M059J (cell line): Measurements from ENCODE around the gene CD52. TPM values are rescaled to one million over a fixed set of nuclear protein-coding genes. Genes with fewer than 3 reads are reported as not detected.
A peak's percentile ranks its signal among the peaks of the same experiment; 100 is the strongest.
"Not testable (repeated sequence)": the region's sequence is repeated elsewhere in the genome, so short reads cannot be mapped to it uniquely, and the experiment has no call there.

Experiments used
- DNase-seq: peaks from one replicate; pipeline ENCODE4 v3.0.0-alpha.2; 2012; ENCODE audit warnings: low read depth
- total RNA-seq: library from RNA; depleted of rRNA; stranded (reverse); fragments of >200 nt; shearing (Covaris generic); gene quantifications from 2 replicates; pipeline ENCODE4 v1.2.3, GENCODE V29; 2014

The CD52 gene
- total RNA-seq, 1 experiment from 2014 or later = not detected

DNA sequence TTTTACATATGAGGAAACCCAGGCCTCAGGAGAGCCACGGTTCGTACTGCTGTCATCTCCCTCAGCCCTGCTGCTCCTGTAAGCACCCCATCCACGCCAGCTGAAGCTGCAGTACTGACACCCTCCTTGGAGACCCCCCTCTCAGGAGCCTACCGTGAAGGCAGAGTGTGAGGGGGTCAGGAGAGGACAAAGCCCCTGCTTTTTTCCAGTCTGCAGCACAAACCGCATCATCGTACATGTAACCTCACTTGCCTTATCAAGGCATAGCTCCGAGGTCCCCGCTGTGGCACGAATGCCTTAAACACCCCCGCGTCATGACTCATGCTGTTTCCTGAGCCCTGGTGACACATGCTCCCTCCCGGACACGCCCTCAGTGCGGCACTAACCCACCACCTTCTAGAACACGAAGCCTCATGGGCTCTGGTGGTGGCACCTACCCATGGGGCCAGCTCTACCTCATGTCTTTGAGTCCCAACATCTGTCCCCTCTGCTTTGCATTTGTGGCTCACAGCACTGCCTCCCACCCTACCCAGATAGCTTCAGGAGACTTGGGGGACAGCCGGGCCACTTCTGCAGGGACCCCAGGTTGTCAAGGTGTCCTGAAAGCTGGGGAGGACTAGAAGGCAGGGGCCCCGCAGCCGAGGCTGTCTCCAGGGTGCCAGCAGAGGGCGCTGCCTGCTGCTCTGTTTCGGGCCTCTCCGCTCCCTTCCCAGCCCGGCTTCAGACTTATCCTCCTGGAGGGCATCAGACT, 33.0 kb upstream of the CD52 start:
- peak; percentile 99 for DNase-seq

GRCh38 chr1:26285366-26286063, 32.2 kb upstream of the CD52 start:
- DNase-seq = peak; percentile 33

DNA sequence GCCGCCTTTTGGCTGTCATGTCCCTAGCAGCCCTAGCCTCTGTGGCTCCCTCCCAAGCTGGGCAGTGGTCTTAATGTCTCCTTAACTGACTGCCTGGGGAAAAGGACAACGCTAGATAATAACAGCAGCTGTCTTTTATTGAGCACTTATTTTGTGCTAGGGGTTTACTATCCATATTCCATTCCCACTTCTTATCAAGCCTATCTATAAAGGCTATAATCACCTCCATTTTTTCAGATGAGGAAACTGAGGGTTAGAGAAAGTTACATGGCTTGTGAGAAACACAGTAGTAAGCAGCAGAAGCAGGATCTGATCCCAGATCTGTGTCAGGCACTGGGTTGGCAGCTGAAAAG, 31.7 kb upstream of the CD52 start:
- no peak for DNase-seq

DNA sequence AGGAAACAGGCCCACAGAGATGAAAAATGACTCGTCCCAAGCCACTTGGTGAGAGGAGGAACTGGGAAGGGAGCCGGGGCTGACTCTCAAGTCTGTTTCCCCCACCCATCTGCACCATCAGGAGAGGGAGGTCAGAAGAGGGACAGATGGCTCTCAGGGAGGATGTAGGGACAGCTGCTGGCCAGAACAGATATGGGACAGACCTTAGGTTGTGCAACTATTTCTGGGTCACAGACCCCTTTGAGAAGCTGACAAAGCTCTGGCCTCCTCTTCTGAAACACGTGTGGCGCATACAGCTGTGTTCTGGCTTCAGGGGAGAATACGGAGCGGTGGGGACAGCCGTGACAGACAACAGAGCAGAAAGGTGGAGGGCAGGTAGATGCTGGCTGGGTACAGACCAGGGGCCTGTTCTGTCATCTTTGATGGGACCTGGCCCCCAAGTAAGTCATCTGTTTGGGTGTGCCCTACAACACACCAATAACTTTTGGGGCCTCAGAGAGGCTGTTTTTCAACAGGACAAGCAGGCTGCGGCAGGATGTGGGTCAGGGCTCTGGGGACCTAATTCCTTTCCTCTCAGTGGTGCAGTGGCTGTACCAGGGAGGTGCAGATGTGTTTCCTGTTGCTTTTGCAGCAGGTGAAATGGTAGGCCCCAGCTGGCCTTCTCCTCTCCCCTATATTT, 30.6 kb upstream of the CD52 start:
- peak; percentile 45 for DNase-seq

GRCh38 chr1:26287811-26288210, 29.9 kb upstream of the CD52 start:
- DNase-seq = no peak

DNA sequence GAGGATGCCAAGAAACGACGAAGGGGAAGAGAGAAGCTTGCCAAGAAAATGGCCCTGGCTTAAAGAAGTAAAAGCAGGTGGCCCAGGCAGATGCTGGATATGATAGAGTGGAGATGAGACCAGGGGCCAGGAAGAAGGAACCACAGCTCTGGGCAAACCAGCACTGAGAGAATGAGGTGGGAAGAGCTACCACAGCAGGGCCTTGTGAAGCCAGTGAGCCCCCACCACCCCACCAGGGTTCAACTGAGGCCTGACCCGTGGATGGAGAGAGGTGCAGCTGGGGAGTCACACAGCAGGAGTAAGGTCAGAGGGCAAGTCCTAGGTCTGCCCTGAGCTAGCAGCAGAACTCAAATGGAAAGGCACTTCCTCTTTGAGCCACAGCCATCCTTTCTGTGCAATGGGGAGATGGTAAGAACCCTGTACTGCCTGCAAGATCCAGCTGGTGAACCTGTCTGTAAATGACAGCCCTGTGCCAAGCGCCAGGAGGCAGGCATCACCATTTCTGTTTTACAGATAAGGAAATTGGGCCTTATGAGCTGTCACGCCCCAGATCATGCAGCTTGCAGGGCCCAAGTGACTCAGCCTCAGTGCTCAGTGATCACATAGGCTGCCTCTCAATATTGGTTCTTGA, 29.3 kb upstream of the CD52 start:
- DNase-seq = peak; percentile 26

- DNase-seq = no peak
These were observed 28.3 kb upstream of the CD52 start for GRCh38 chr1:26289158-26290059.

GRCh38 chr1:26290122-26290881, 27.5 kb upstream of the CD52 start:
- no peak for DNase-seq

DNA sequence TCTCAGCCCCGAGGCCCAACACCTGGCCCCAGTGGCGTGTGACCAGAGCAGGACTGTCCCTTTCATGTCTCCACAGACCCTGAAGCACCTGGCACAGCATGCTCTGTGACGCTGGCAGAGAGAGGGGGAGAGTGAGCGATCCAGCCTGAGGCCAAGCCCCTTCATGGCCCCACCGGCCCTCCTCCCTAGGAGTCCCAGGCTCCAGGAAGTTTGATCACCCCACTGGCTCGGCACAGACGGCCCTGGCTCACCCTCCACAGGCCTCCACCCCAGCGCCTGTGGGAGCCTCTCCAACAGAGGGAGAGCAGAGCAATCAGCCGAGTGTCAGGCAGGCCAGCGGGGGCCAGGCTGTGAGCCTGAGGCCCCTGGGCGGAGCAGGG, 26.9 kb upstream of the CD52 start:
- DNase-seq = no peak

DNA sequence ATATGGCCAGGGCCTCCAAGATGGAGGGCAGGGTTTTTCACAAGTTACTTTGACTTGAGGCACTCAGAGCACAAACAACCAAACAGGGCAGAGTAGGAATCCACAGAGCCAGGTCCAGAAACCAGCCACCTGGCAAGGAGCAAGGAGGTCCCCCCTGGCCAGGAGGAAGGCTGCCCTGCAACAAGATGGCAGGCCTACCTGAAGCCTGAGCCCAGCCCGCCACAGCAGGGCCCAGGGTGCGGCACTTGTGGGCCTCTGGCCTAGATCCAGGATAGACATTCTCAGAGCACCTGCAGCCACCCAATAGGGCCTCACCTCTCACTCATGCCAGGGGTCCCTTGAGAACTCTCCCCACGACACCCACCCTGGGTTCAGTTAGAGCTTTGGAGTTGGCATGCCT, 26.3 kb upstream of the CD52 start:
- DNase-seq = no peak

DNA sequence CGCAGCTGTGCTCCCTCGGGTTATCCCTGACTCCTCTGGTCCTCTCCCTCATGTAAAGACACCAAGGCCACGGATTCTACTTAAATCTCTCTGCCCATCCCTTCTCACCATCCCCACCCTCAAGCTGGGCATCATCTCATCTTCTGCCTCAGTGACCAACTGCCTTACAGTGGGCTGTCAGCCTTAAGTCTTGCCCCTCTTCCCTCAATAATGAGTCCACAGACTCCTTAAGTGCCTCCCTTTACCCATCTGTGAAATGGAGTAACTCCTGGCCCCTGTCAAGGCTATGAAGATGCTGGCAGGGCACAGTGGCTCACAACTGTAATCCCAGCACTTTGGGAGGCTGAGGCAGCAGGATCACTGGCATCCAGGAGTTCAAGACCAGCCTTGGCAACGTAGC, 25.8 kb upstream of the CD52 start:
- DNase-seq = no peak

GRCh38 chr1:26292735-26293134, 25.0 kb upstream of the CD52 start:
- DNase-seq = not testable (repeated sequence)

DNA sequence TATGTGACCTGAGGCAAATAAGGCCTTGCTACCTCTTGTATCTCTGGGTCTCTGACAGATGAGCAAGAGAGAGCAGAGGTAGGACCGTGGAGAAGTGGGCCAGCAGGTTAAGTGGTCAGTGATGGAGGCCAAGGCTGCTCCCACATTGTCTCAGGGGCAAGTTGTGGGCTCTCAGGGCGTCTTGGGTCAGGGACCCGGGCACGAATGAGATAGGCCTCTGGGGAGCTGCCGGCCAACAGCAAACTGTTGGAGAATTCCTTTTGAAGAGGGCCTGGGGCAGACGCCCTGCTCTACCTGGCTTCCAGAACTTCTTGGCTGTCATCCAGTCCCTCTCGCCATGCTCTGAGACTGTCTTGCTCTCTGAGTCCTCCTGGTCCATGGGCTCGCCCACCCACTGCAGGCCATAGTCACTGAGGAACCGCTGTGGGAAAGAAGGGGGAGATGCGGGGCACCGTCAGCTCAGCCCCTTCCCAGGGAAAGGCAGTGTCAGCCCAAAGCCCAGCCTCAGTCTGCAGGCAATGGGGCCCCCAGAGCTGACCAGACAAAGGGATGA, 23.8 kb upstream of the CD52 start:
- DNase-seq = no peak

GRCh38 chr1:26295194-26296138, 22.3 kb upstream of the CD52 start:
- no peak for DNase-seq

- no peak for DNase-seq
These were observed 21.3 kb upstream of the CD52 start for GRCh38 chr1:26296340-26297056.

DNA sequence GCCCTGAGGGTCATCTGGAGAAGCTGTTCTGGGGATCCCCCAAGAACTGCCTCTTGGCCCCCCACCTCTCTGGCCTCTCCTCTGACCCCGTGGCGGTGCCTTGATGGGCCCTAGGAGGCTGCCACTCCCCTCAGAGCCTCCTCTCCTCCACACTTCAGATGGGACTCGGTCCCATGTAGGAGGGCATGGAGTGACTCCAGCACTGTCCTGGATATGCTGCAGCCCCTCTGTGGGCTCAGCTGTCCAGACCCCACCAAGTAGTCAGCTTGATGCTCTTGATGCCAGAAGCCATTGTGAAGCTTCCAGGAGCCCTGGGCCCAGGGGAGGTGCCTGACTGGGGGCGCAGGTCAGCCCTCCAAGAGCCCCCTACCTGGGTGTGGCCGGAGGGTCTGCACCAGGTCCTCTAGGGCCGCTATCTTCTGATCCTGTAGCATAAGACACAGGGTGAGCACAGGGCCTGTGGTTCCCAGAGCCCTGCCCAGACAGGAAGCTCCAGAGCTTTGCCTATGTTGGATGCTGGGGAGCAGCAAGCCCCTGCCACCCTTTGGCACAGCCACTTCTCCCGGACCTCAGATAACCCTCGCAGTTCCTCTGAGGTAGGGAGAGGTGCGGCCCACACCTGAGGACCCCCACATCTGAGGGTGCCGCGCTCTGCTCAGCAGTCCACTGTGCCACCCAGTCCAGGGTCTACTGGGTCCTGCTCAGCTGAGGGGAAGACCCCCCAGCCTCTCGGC, 20.5 kb upstream of the CD52 start:
- DNase-seq = no peak

GRCh38 chr1:26297791-26298124, 20.0 kb upstream of the CD52 start:
- no peak for DNase-seq
